Kidney (tissue), 14 donors: ENCODE measurements around the gene ACVR1C. TPM values are rescaled to one million over a fixed set of nuclear protein-coding genes. Genes with fewer than 3 reads are reported as not detected.

Experiments
- DNase-seq, 5 donors: peaks; one replicate each; pipeline ENCODE4 v3.0.0-alpha.2; 2013 to 2020
- FAIRE-seq: peaks from 2 replicates; lab custom pipeline; 2012; peaks lifted over from hg19 to GRCh38; lab: Jason Lieb, UNC
- H3K27ac ChIP-seq, 2 donors: one replicate each; pipeline ENCODE4 v1.7.0; 2013; ENCODE audit warnings: low read depth in 2 of 2, low read length in 2 of 2, inconsistent platforms in 1 of 2
- H3K27me3 ChIP-seq: one replicate; pipeline ENCODE4 v1.7.1; 2013; ENCODE audit warnings: low read length, inconsistent platforms; ENCODE audit not compliant: control insufficient read depth, insufficient read depth
- H3K36me3 ChIP-seq, 3 donors: one replicate each; pipeline versions ENCODE4 v1.7.0 to v1.7.1; 2013; ENCODE audit warnings: low read length in 3 of 3, control low read depth in 1 of 3, inconsistent platforms in 1 of 3; ENCODE audit not compliant: insufficient read depth in 3 of 3, control insufficient read depth in 2 of 3
- H3K4me1 ChIP-seq, 3 donors: one replicate each; pipeline versions ENCODE4 v1.7.0 to v1.7.1; 2013; ENCODE audit warnings: low read length in 3 of 3, inconsistent platforms in 1 of 3, low read depth in 1 of 3; ENCODE audit not compliant: control insufficient read depth in 2 of 3, insufficient read depth in 2 of 3
- H3K4me3 ChIP-seq, 3 donors: one replicate each; pipeline versions ENCODE4 v1.7.0 to v1.8.1; 2013; ENCODE audit warnings: low read length in 3 of 3, control low read depth in 1 of 3, inconsistent platforms in 1 of 3
- H3K9ac ChIP-seq, 3 donors: one replicate each; pipeline versions ENCODE4 v1.7.0 to v1.7.1; 2013; ENCODE audit warnings: low read length in 3 of 3, control low read depth in 1 of 3, inconsistent platforms in 1 of 3
- H3K9me3 ChIP-seq, 3 donors: one replicate each; pipeline versions ENCODE4 v1.7.0 to v1.7.1; 2013; ENCODE audit warnings: low read length in 3 of 3, control low read depth in 1 of 3, inconsistent platforms in 1 of 3; ENCODE audit not compliant: control insufficient read depth in 2 of 3, insufficient read depth in 1 of 3
- CTCF ChIP-seq: IDR thresholded peaks from 3 replicates; pipeline ENCODE4 v1.5.1; 2012; ENCODE audit warnings: mild to moderate bottlenecking, moderate library complexity, borderline replicate concordance; ENCODE audit not compliant: insufficient read depth; ENCODE audit errors: extremely low read depth
- intact Hi-C: fragments of 100-400 bp; cut with DNase I; formaldehyde crosslinking; loops from one replicate; pipeline ENCODE4 v1.11.1; 2022
- polyA plus RNA-seq: library from polyadenylated mRNA; stranded (reverse); fragments of 350-450 nt; fragmentation: Illumina TruSeq; extraction: RNeasy Lipid Tissue Mini Kit (QIAGEN cat#74804); gene quantifications from one replicate; pipeline ENCODE4 v1.2.3, GENCODE V29; 2014; ENCODE audit warnings: low read depth, low replicate concordance; ENCODE audit not compliant: insufficient read depth
- total RNA-seq: library from RNA; stranded (reverse); fragmentation: NEBNext Ultra II Directional; extraction: Animal tissue kit (Norgen Biotek cat#: 25700); gene quantifications from one replicate; pipeline ENCODE4 v1.2.1, GENCODE V29; 2021
- donor health status: control.
- donor health status: control.
- donor health status: control.
- donor health status: control.
- donor health status: control.
- donor health status: DM: yes; HTN: yes; CAD: no.
- donor health status: Normal renal cell carcinoma (clear cell type).

The ACVR1C gene
- total and polyA plus RNA-seq, 2 donors from 2014 or later: 0.28 to 0.79 TPM

DNA sequence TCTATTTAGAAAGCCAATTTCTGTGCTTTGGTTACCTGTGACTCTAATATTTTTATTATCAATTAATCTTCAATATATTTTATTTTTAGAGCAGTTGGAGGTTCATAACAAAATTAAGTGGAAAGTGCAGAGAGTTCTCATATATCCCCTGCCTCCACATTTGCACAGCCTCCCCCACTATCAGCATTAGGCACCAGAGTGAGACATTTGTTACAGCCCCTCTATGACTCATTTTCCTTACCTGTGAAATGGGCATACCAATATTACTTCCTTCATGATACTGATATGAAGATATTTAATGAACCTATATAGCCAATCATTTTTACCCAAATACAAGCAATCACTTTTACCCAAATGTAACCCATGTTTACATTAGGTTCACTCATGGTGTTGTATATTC, 150.7 kb downstream of the ACVR1C start:
- H3K27ac ChIP-seq: no peak overlapping the region
- no peaks in the 10 kb centered on the region for H3K9me3 ChIP-seq
- FAIRE-seq: no peak
- peaks cover 0 to 2% (median 0%) of the 10 kb centered on the region in 3 donors for H3K4me1 ChIP-seq
- H3K36me3 ChIP-seq: no peaks in the 10 kb centered on the region
- intact Hi-C loops: no loop called here
- H3K4me3 ChIP-seq: no peak overlapping the region
- TF ChIP-seq CTCF: no peak
- no peak overlapping the region for H3K9ac ChIP-seq
- H3K27me3 ChIP-seq: no peaks in the 10 kb centered on the region
- DNase-seq: no peak

DNA sequence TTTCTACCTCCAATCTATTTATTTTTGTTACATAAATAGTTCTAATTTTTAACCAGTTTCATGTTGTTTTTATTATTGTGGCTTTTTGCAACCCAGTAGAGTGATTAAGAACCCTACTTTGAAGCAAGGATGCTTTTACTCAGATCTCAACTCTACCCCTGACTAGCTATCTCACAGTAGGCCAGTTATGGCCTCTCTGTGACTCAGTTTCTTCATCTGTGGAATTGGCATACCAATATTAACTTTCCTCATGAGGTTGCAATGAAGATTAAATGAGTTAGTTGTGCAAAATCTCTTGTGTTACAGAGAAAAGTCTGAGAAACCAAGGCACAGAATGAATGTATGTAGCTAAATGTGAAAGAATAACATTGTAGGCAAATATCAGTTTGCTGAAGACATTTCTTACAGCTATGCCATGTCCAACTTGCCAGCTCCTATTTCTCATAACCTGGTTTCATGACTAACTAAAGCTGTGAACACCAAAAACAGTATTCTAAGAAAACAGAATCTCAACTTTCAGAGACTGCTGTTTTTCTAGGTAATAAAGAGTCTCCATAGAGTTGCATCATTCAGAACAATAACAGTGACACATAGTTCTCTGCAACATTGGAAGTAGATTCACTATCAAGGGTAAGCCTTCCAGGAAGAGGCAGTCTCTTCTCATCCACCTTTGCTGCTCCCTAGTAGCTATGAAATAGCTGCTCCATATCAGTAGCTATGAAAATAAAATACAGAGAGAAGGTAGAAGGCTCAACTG, 151.5 kb downstream of the ACVR1C start:
- Histone ChIP-seq H3K9ac (no peak overlapping the region), H3K36me3 (no peaks in the 10 kb centered on the region), H3K4me3 (no peak overlapping the region), H3K27me3 (no peaks in the 10 kb centered on the region), H3K27ac (no peak overlapping the region), H3K4me1 (peaks cover 0 to 2% (median 0%) of the 10 kb centered on the region in 3 donors), H3K9me3 (no peaks in the 10 kb centered on the region)
- no peak for TF ChIP-seq CTCF
- FAIRE-seq (no peak), DNase-seq (no peak)
- intact Hi-C loops: no loop called here

Other genes starting within 250 kb of the ACVR1C start
- gene CYTIP, start 184.8 kb downstream of the ACVR1C start, total RNA-seq: 24.0 TPM
- 3.5 TPM for gene CYTIP, start 184.8 kb downstream of the ACVR1C start, polyA plus RNA-seq
- gene ACVR1, start 247.5 kb upstream of the ACVR1C start, total RNA-seq: 38.3 TPM
- 16.3 TPM for gene ACVR1, start 247.5 kb upstream of the ACVR1C start, polyA plus RNA-seq